Measurements from ENCODE around the gene CDH22. TPM values are rescaled to one million over a fixed set of nuclear protein-coding genes. Genes with fewer than 3 reads are reported as not detected.

Gene CDH22
- total and polyA plus RNA-seq, 4 donors = not detected

GRCh38 chr20:46207793-46208192 lies 100.5 kb downstream of the CDH22 start:
- Histone ChIP-seq H3K4me1 (ENCODE audit: control insufficient read depth in 1 of 2, insufficient read depth in 2 of 2, low read length in 2 of 2) (no peaks in the 10 kb centered on the region), H3K9me3 (ENCODE audit: control insufficient read depth, low read length) (no peaks in the 10 kb centered on the region), H3K27me3 (ENCODE audit: control insufficient read depth in 1 of 2, insufficient read depth in 2 of 2, low read length in 1 of 2) (no peaks in the 10 kb centered on the region), H3K36me3 (ENCODE audit: control insufficient read depth in 1 of 2, insufficient read depth in 2 of 2, low read length in 1 of 2) (no peaks in the 10 kb centered on the region), H3K27ac (ENCODE audit: low read depth in 1 of 2, low read length in 2 of 2) (no peak overlapping the region), H3K4me3 (ENCODE audit: low read length in 2 of 2) (no peak overlapping the region)
- no peak for DNase-seq
- intact Hi-C loops (cut with DNase I) = no loop called here
- WGBS, 2 donors = 72 to 73% methylated on average over 2 of the region's 2 CpGs
- no peak for ATAC-seq (ENCODE audit: low FRiP score)

- Histone ChIP-seq H3K4me3 (ENCODE audit: low read length in 2 of 2) (no peak overlapping the region), H3K4me1 (ENCODE audit: control insufficient read depth in 1 of 2, insufficient read depth in 2 of 2, low read length in 2 of 2) (no peaks in the 10 kb centered on the region), H3K27ac (ENCODE audit: low read depth in 1 of 2, low read length in 2 of 2) (no peak overlapping the region), H3K36me3 (ENCODE audit: control insufficient read depth in 1 of 2, insufficient read depth in 2 of 2, low read length in 1 of 2) (no peaks in the 10 kb centered on the region), H3K9me3 (ENCODE audit: control insufficient read depth, low read length) (no peaks in the 10 kb centered on the region), H3K27me3 (ENCODE audit: control insufficient read depth in 1 of 2, insufficient read depth in 2 of 2, low read length in 1 of 2) (peaks cover 0 to 2% of the 10 kb centered on the region in 2 donors)
- no peak for DNase-seq
- no peak for ATAC-seq (ENCODE audit: low FRiP score)
- 29 to 43% methylated on average over 6 of the region's 6 CpGs for WGBS, 2 donors
- intact Hi-C loops (cut with DNase I) = no loop called here
Observed at GRCh38 chr20:46206992-46207549, 101.2 kb downstream of the CDH22 start.

GRCh38 chr20:46206025-46206424 lies 102.3 kb downstream of the CDH22 start:
- H3K9me3 ChIP-seq (ENCODE audit: control insufficient read depth, low read length) = no peaks in the 10 kb centered on the region
- intact Hi-C loops (cut with DNase I) = no loop called here
- peaks cover 0 to 4% of the 10 kb centered on the region in 2 donors for H3K27me3 ChIP-seq (ENCODE audit: control insufficient read depth in 1 of 2, insufficient read depth in 2 of 2, low read length in 1 of 2)
- H3K4me3 ChIP-seq (ENCODE audit: low read length in 2 of 2) = no peak overlapping the region
- H3K4me1 ChIP-seq (ENCODE audit: control insufficient read depth in 1 of 2, insufficient read depth in 2 of 2, low read length in 2 of 2) = no peaks in the 10 kb centered on the region
- 38 to 39% methylated on average over 5 of the region's 5 CpGs for WGBS, 2 donors
- no peak overlapping the region for H3K27ac ChIP-seq (ENCODE audit: low read depth in 1 of 2, low read length in 2 of 2)
- peak; percentile 80 for ATAC-seq (ENCODE audit: low FRiP score)
- H3K36me3 ChIP-seq (ENCODE audit: control insufficient read depth in 1 of 2, insufficient read depth in 2 of 2, low read length in 1 of 2) = no peaks in the 10 kb centered on the region
- DNase-seq = peak in 1 of 2 donors; percentile 79

- Histone ChIP-seq H3K4me1 (ENCODE audit: control insufficient read depth in 1 of 2, insufficient read depth in 2 of 2, low read length in 2 of 2) (no peaks in the 10 kb centered on the region), H3K36me3 (ENCODE audit: control insufficient read depth in 1 of 2, insufficient read depth in 2 of 2, low read length in 1 of 2) (no peaks in the 10 kb centered on the region), H3K9me3 (ENCODE audit: control insufficient read depth, low read length) (no peaks in the 10 kb centered on the region), H3K4me3 (ENCODE audit: low read length in 2 of 2) (no peak overlapping the region), H3K27me3 (ENCODE audit: control insufficient read depth in 1 of 2, insufficient read depth in 2 of 2, low read length in 1 of 2) (peaks cover 0 to 4% of the 10 kb centered on the region in 2 donors), H3K27ac (ENCODE audit: low read depth in 1 of 2, low read length in 2 of 2) (no peak overlapping the region)
- WGBS, 2 donors = 42 to 45% methylated on average over 3 of the region's 3 CpGs
- ATAC-seq (ENCODE audit: low FRiP score) = no peak
- no peak for DNase-seq
- intact Hi-C loops (cut with DNase I) = no loop called here
Observed at GRCh38 chr20:46205349-46205748, 102.9 kb downstream of the CDH22 start.

GRCh38 chr20:46204594-46205186 lies 103.6 kb downstream of the CDH22 start:
- Histone ChIP-seq H3K36me3 (ENCODE audit: control insufficient read depth in 1 of 2, insufficient read depth in 2 of 2, low read length in 1 of 2) (no peaks in the 10 kb centered on the region), H3K27ac (ENCODE audit: low read depth in 1 of 2, low read length in 2 of 2) (no peak overlapping the region), H3K27me3 (ENCODE audit: control insufficient read depth in 1 of 2, insufficient read depth in 2 of 2, low read length in 1 of 2) (peaks cover 0 to 4% of the 10 kb centered on the region in 2 donors), H3K9me3 (ENCODE audit: control insufficient read depth, low read length) (no peaks in the 10 kb centered on the region), H3K4me1 (ENCODE audit: control insufficient read depth in 1 of 2, insufficient read depth in 2 of 2, low read length in 2 of 2) (no peaks in the 10 kb centered on the region), H3K4me3 (ENCODE audit: low read length in 2 of 2) (no peak overlapping the region)
- intact Hi-C loops (cut with DNase I) = no loop called here
- ATAC-seq (ENCODE audit: low FRiP score) = no peak
- 33 to 46% methylated on average over 8 of the region's 8 CpGs for WGBS, 2 donors
- DNase-seq = no peak

- WGBS, 2 donors = 61 to 65% methylated on average over 3 of the region's 3 CpGs
- intact Hi-C loops (cut with DNase I) = no loop called here
- H3K27me3 ChIP-seq (ENCODE audit: control insufficient read depth in 1 of 2, insufficient read depth in 2 of 2, low read length in 1 of 2) = peaks cover 0 to 4% of the 10 kb centered on the region in 2 donors
- no peaks in the 10 kb centered on the region for H3K9me3 ChIP-seq (ENCODE audit: control insufficient read depth, low read length)
- no peaks in the 10 kb centered on the region for H3K36me3 ChIP-seq (ENCODE audit: control insufficient read depth in 1 of 2, insufficient read depth in 2 of 2, low read length in 1 of 2)
- H3K4me1 ChIP-seq (ENCODE audit: control insufficient read depth in 1 of 2, insufficient read depth in 2 of 2, low read length in 2 of 2) = no peaks in the 10 kb centered on the region
- ATAC-seq (ENCODE audit: low FRiP score) (no peak), DNase-seq (no peak)
- H3K27ac ChIP-seq (ENCODE audit: low read depth in 1 of 2, low read length in 2 of 2) = no peak overlapping the region
- H3K4me3 ChIP-seq (ENCODE audit: low read length in 2 of 2) = no peak overlapping the region
Observed at GRCh38 chr20:46203510-46203837, 104.8 kb downstream of the CDH22 start.

GRCh38 chr20:46202766-46203509 lies 105.4 kb downstream of the CDH22 start:
- intact Hi-C loops (cut with DNase I) = no loop called here
- Histone ChIP-seq H3K4me1 (ENCODE audit: control insufficient read depth in 1 of 2, insufficient read depth in 2 of 2, low read length in 2 of 2) (no peaks in the 10 kb centered on the region), H3K4me3 (ENCODE audit: low read length in 2 of 2) (no peak overlapping the region), H3K27ac (ENCODE audit: low read depth in 1 of 2, low read length in 2 of 2) (no peak overlapping the region), H3K36me3 (ENCODE audit: control insufficient read depth in 1 of 2, insufficient read depth in 2 of 2, low read length in 1 of 2) (no peaks in the 10 kb centered on the region), H3K9me3 (ENCODE audit: control insufficient read depth, low read length) (no peaks in the 10 kb centered on the region), H3K27me3 (ENCODE audit: control insufficient read depth in 1 of 2, insufficient read depth in 2 of 2, low read length in 1 of 2) (peaks cover 0 to 4% of the 10 kb centered on the region in 2 donors)
- ATAC-seq (ENCODE audit: low FRiP score) = no peak
- 29 to 32% methylated on average over 11 of the region's 11 CpGs for WGBS, 2 donors
- peak in 1 of 2 donors; percentile 69 for DNase-seq

GRCh38 chr20:46200582-46201570 lies 107.4 kb downstream of the CDH22 start:
- no peak for ATAC-seq (ENCODE audit: low FRiP score)
- intact Hi-C loops (cut with DNase I) = no loop called here
- H3K4me1 ChIP-seq (ENCODE audit: control insufficient read depth in 1 of 2, insufficient read depth in 2 of 2, low read length in 2 of 2) = no peaks in the 10 kb centered on the region
- WGBS, 2 donors = 26 to 40% methylated on average over 43 to 55 of the region's 55 CpGs
- no peaks in the 10 kb centered on the region for H3K9me3 ChIP-seq (ENCODE audit: control insufficient read depth, low read length)
- H3K27me3 ChIP-seq (ENCODE audit: control insufficient read depth in 1 of 2, insufficient read depth in 2 of 2, low read length in 1 of 2) = peaks cover 0 to 4% of the 10 kb centered on the region in 2 donors
- H3K27ac ChIP-seq (ENCODE audit: low read depth in 1 of 2, low read length in 2 of 2) = no peak overlapping the region
- H3K4me3 ChIP-seq (ENCODE audit: low read length in 2 of 2) = no peak overlapping the region
- no peaks in the 10 kb centered on the region for H3K36me3 ChIP-seq (ENCODE audit: control insufficient read depth in 1 of 2, insufficient read depth in 2 of 2, low read length in 1 of 2)
- DNase-seq = no peak

Data from aorta (tissue), 5 donors.